ENCODE data around the gene KIF26B. TPM values are rescaled to one million over a fixed set of nuclear protein-coding genes. Genes with fewer than 3 reads are reported as not detected.

Gene KIF26B
- total RNA-seq, 1 donor from 2014 or later = 3.4 TPM

DNA sequence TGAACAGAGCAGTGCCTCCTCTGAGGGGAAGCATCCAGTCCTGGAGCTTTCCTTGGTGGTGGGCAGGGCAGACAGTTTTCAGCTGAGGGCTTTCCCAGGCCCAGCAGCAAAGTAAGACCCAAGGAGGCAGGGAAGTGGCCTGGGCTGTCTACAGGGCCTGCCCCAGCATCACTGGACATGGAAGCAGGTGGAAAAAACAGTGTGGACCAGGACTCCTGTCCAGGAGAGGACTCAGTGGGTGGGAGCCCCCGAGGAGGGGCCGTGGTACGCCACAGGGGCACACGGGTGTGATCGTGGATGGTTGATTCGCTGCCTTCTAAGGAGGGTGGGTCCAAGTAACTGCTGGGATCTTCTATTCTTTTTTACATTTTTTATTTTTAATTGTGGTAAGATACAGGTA is 387.6 kb downstream of the KIF26B start:
- H3K4me1 ChIP-seq = no peaks in the 10 kb centered on the region
- H3K9me3 ChIP-seq = no peaks in the 10 kb centered on the region
- intact Hi-C loops (cut with DNase I) = no loop called here
- no peak overlapping the region for H3K4me3 ChIP-seq
- TF ChIP-seq, protein P1, sequence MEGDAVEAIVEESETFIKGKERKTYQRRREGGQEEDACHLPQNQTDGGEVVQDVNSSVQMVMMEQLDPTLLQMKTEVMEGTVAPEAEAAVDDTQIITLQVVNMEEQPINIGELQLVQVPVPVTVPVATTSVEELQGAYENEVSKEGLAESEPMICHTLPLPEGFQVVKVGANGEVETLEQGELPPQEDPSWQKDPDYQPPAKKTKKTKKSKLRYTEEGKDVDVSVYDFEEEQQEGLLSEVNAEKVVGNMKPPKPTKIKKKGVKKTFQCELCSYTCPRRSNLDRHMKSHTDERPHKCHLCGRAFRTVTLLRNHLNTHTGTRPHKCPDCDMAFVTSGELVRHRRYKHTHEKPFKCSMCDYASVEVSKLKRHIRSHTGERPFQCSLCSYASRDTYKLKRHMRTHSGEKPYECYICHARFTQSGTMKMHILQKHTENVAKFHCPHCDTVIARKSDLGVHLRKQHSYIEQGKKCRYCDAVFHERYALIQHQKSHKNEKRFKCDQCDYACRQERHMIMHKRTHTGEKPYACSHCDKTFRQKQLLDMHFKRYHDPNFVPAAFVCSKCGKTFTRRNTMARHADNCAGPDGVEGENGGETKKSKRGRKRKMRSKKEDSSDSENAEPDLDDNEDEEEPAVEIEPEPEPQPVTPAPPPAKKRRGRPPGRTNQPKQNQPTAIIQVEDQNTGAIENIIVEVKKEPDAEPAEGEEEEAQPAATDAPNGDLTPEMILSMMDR (IDR thresholded peaks at IDR 0.05) = no peak
- DNase-seq (no peak), ATAC-seq (no peak)
- H3K27me3 ChIP-seq = no peaks in the 10 kb centered on the region
- no peak overlapping the region for H3K27ac ChIP-seq
- no peaks in the 10 kb centered on the region for H3K36me3 ChIP-seq

GRCh38 chr1:245544236-245544635 is 389.5 kb downstream of the KIF26B start:
- Histone ChIP-seq H3K27ac (no peak overlapping the region), H3K36me3 (no peaks in the 10 kb centered on the region), H3K4me3 (no peak overlapping the region), H3K27me3 (no peaks in the 10 kb centered on the region), H3K4me1 (no peaks in the 10 kb centered on the region), H3K9me3 (no peaks in the 10 kb centered on the region)
- TF ChIP-seq, protein P1 (IDR thresholded peaks at IDR 0.05) = no peak
- intact Hi-C loops (cut with DNase I) = no loop called here
- ATAC-seq (no peak), DNase-seq (no peak)

DNA sequence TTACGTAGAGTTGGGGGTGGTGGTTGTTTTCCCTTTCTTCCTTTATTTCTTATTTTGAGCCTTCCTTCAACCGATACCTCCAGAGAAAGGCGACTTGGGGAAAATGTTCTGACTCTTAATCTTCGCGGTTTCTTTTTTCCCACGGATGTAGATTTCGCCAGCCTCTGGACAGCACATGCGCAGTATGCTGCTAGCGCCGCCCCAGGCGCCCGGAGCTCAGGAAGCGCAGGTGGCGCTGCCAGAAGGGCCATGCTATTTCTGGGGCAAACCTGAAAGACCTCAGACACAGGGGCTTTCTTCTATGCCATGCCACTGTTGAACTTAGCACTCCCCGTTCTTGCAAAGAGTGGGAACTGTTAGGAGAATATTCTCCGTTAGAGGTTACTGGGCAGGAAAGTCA is 392.1 kb downstream of the KIF26B start:
- no peaks in the 10 kb centered on the region for H3K9me3 ChIP-seq
- ATAC-seq (no peak), DNase-seq (no peak)
- intact Hi-C loops (cut with DNase I) = no loop called here
- no peaks in the 10 kb centered on the region for H3K36me3 ChIP-seq
- no peaks in the 10 kb centered on the region for H3K27me3 ChIP-seq
- no peaks in the 10 kb centered on the region for H3K4me1 ChIP-seq
- H3K4me3 ChIP-seq = no peak overlapping the region
- TF ChIP-seq, protein P1 (IDR thresholded peaks at IDR 0.05) = no peak
- H3K27ac ChIP-seq = no peak overlapping the region

DNA sequence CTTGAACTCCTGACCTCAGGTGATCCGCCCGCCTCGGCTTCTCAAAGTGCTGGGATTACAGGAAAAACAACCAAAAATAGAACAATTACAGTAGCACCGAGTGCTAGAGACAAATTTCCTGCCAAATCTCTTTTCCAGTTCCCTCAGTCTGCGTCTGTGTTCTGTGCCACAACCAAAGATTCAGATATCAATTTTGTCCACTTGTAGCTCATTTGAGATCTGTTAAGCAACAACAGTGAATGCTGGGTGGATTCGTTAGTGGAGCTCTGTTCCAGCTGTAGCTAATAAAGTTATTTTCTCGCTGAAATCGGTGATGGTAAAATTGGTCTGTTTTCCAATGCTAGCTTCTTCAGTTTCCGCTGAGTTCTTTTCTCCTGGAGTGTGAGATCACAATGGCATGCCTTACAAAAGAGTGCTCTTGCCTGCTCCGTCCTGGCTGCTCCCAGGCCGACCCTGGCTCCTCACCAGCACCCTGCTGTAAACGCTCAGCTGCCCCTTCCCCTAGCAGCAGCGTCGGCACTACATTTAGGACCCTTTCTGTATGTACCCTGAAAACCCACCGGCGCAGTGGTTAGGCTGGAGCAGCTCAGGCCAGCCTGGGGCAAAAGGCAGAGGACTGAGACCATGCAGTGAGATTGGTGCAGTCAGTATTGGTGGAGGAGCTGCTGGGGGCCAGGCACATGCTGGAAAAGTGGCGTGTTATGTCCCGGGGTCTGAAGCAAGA is 395.4 kb downstream of the KIF26B start:
- TF ChIP-seq, protein P1 (IDR thresholded peaks at IDR 0.05) = no peak
- ATAC-seq (no peak), DNase-seq (no peak)
- H3K4me1 ChIP-seq = no peaks in the 10 kb centered on the region
- no peak overlapping the region for H3K27ac ChIP-seq
- H3K9me3 ChIP-seq = no peaks in the 10 kb centered on the region
- H3K36me3 ChIP-seq = no peaks in the 10 kb centered on the region
- H3K27me3 ChIP-seq = no peaks in the 10 kb centered on the region
- intact Hi-C loops (cut with DNase I) = no loop called here
- H3K4me3 ChIP-seq = no peak overlapping the region

GRCh38 chr1:245550720-245551043 is 395.9 kb downstream of the KIF26B start:
- Histone ChIP-seq H3K9me3 (no peaks in the 10 kb centered on the region), H3K27ac (no peak overlapping the region), H3K4me1 (no peaks in the 10 kb centered on the region), H3K36me3 (no peaks in the 10 kb centered on the region), H3K27me3 (no peaks in the 10 kb centered on the region), H3K4me3 (no peak overlapping the region)
- DNase-seq = no peak
- intact Hi-C loops (cut with DNase I) = no loop called here
- TF ChIP-seq, protein P1 (IDR thresholded peaks at IDR 0.05) = no peak
- ATAC-seq = no peak

GRCh38 chr1:245551536-245551935 is 396.8 kb downstream of the KIF26B start:
- Histone ChIP-seq H3K27ac (no peak overlapping the region), H3K4me3 (no peak overlapping the region), H3K4me1 (no peaks in the 10 kb centered on the region), H3K9me3 (no peaks in the 10 kb centered on the region), H3K36me3 (no peaks in the 10 kb centered on the region), H3K27me3 (no peaks in the 10 kb centered on the region)
- DNase-seq (no peak), ATAC-seq (no peak)
- intact Hi-C loops (cut with DNase I) = no loop called here
- TF ChIP-seq, protein P1 (IDR thresholded peaks at IDR 0.05) = no peak

All from upper lobe of right lung (tissue), 1 donor.